ENCODE data around the gene ARHGEF2. TPM values are rescaled to one million over a fixed set of nuclear protein-coding genes. Genes with fewer than 3 reads are reported as not detected.

The ARHGEF2 gene
- total RNA-seq, 2 experiments from 2014 or later: 78.8 to 133 TPM

DNA sequence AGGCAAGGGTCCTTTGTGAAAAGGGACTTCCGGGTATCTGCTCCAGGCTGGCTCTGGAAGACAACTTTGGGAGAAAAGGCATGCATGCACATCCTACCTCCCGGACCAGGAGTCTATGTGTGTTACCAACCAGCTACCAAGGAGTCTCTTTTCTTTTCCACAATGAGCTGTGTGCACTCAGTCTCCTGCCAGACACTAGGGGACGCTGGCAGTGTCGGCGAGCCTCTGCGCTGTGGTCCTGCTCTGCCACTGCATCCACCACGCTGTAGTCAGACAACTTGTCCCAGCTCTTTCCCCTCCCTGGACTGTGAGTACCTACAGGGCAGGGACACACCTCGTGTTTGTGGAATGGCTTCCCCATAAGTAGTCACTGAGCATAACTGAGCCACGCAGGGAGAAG, 47.5 kb upstream of the ARHGEF2 start:
- no peak for TF ChIP-seq EZH2phosphoT487 (IDR thresholded peaks at IDR 0.05; ENCODE audit: borderline replicate concordance, low read depth, low read length)
- TF ChIP-seq, protein P1, sequence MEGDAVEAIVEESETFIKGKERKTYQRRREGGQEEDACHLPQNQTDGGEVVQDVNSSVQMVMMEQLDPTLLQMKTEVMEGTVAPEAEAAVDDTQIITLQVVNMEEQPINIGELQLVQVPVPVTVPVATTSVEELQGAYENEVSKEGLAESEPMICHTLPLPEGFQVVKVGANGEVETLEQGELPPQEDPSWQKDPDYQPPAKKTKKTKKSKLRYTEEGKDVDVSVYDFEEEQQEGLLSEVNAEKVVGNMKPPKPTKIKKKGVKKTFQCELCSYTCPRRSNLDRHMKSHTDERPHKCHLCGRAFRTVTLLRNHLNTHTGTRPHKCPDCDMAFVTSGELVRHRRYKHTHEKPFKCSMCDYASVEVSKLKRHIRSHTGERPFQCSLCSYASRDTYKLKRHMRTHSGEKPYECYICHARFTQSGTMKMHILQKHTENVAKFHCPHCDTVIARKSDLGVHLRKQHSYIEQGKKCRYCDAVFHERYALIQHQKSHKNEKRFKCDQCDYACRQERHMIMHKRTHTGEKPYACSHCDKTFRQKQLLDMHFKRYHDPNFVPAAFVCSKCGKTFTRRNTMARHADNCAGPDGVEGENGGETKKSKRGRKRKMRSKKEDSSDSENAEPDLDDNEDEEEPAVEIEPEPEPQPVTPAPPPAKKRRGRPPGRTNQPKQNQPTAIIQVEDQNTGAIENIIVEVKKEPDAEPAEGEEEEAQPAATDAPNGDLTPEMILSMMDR (conservative IDR thresholded peaks at IDR 0.05; ENCODE audit: low read length): peak; percentile 72
- no peaks in the 10 kb centered on the region for H3K9me3 ChIP-seq (ENCODE audit: low read length)
- BruUV-seq (replicated peaks): no TSS peak
- no peaks in the 10 kb centered on the region for H3K36me3 ChIP-seq (ENCODE audit: insufficient read depth, low read length)
- no peak overlapping the region for H3K27ac ChIP-seq (ENCODE audit: low read depth, low read length, poor library complexity, severe bottlenecking)
- H4K20me1 ChIP-seq (ENCODE audit: insufficient read depth, low read length): no peaks in the 10 kb centered on the region
- intact Hi-C loops (cut with micrococcal nuclease; ENCODE audit: unreplicated experiment): no loop called here
- H3K4me1 ChIP-seq (ENCODE audit: insufficient read depth, low read length, poor library complexity, severe bottlenecking): peaks cover 4% of the 10 kb centered on the region
- DNase-seq (ENCODE audit: low spot score): peak; percentile 58
- H3K9me2 ChIP-seq (ENCODE audit: insufficient read depth, low read length): no peaks in the 10 kb centered on the region
- H3K4me3 ChIP-seq (ENCODE audit: low read depth, low read length, poor library complexity, severe bottlenecking): no peak overlapping the region
- ChIA-PET POLR2A (interaction anchor here (0.7 kb wide), 1 partner anchor 471 kb away, joined by 3 read pairs; no protein-coding TSS in a partner anchor), CTCF (ENCODE audit: unreplicated experiment) (interaction anchor here (0.5 kb wide), 1 partner anchor 28 kb away, joined by 7 read pairs; the partner anchor contains the start of gene UBQLN4)
- H3K4me2 ChIP-seq (ENCODE audit: low read length): peak overlapping the region; percentile 3; the same call in 1 of the 2 replicates
- no peaks in the 10 kb centered on the region for H3K79me2 ChIP-seq (ENCODE audit: insufficient read depth, low read depth, low read length)
- no peak overlapping the region for H2AFZ ChIP-seq (ENCODE audit: low read length)

DNA sequence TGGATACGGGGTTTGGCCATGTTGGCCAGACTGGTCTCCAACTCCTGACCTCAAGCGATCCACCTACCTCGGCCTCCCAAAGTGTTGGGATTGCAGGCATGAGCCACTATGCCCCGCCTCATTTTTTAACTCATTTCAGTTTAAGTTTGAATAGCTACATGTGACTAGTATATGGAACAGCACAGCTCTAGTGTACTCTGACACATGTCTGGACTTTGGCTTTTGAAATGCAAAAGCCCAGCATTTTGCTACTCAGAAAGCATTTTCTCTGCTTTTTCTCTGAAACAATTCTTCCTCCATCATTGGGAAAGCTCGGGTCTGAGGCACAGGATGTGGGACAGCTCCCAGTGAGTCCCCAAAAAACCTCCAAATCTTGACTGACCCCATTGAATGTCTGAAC, 46.5 kb upstream of the ARHGEF2 start:
- Histone ChIP-seq H3K36me3 (ENCODE audit: insufficient read depth, low read length) (no peaks in the 10 kb centered on the region), H3K4me3 (ENCODE audit: low read depth, low read length, poor library complexity, severe bottlenecking) (no peak overlapping the region), H3K79me2 (ENCODE audit: insufficient read depth, low read depth, low read length) (peaks cover 6% of the 10 kb centered on the region; the same call in 1 of the 2 replicates), H2AFZ (ENCODE audit: low read length) (no peak overlapping the region), H3K9me3 (ENCODE audit: low read length) (no peaks in the 10 kb centered on the region), H3K27ac (ENCODE audit: low read depth, low read length, poor library complexity, severe bottlenecking) (no peak overlapping the region), H3K4me1 (ENCODE audit: insufficient read depth, low read length, poor library complexity, severe bottlenecking) (peaks cover 9% of the 10 kb centered on the region), H3K4me2 (ENCODE audit: low read length) (no peak overlapping the region), H3K9me2 (ENCODE audit: insufficient read depth, low read length) (no peaks in the 10 kb centered on the region), H4K20me1 (ENCODE audit: insufficient read depth, low read length) (no peaks in the 10 kb centered on the region)
- BruUV-seq (replicated peaks): no TSS peak
- TF ChIP-seq, protein P1 (conservative IDR thresholded peaks at IDR 0.05; ENCODE audit: low read length): no peak
- TF ChIP-seq EZH2phosphoT487 (IDR thresholded peaks at IDR 0.05; ENCODE audit: borderline replicate concordance, low read depth, low read length): no peak
- CTCF ChIA-PET (ENCODE audit: unreplicated experiment): no interaction called here
- intact Hi-C loops (cut with micrococcal nuclease; ENCODE audit: unreplicated experiment): no loop called here
- POLR2A ChIA-PET: no interaction called here
- DNase-seq (ENCODE audit: low spot score): no peak

DNA sequence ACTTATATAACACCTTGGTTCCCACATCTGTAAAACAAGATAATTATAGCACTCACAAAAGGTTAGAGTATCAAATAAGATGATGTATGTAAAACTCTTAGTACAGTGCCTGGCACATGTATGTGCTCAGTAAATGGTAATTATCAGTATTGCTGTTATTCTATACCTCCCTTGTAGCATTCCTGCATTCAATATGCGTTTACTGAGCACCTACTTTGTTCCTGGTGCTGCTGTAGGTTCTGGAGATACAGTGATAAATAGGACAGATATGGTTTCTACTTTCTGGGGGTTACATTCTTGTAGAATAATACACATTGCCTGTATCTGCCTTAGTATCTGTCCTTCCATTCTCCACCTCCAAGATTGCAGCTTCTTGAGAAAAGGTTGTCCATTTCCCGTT, 43.6 kb upstream of the ARHGEF2 start:
- peaks cover 11% of the 10 kb centered on the region for H3K4me1 ChIP-seq (ENCODE audit: insufficient read depth, low read length, poor library complexity, severe bottlenecking)
- no TSS peak for BruUV-seq (replicated peaks)
- H3K9me3 ChIP-seq (ENCODE audit: low read length): no peaks in the 10 kb centered on the region
- H3K4me2 ChIP-seq (ENCODE audit: low read length): no peak overlapping the region
- H4K20me1 ChIP-seq (ENCODE audit: insufficient read depth, low read length): no peaks in the 10 kb centered on the region
- no peak for DNase-seq (ENCODE audit: low spot score)
- H3K27ac ChIP-seq (ENCODE audit: low read depth, low read length, poor library complexity, severe bottlenecking): no peak overlapping the region
- H3K9me2 ChIP-seq (ENCODE audit: insufficient read depth, low read length): no peaks in the 10 kb centered on the region
- intact Hi-C loops (cut with micrococcal nuclease; ENCODE audit: unreplicated experiment): loop anchor here (2.0 kb wide), 1 partner anchor 33 kb away; the partner anchor contains the start of gene LAMTOR2
- H3K4me3 ChIP-seq (ENCODE audit: low read depth, low read length, poor library complexity, severe bottlenecking): no peak overlapping the region
- ChIA-PET CTCF (ENCODE audit: unreplicated experiment) (no interaction called here), POLR2A (interaction anchor here (1.2 to 2.3 kb wide), 2 partner anchors 9 to 18 kb away, joined by 5 read pairs; no protein-coding TSS in a partner anchor)
- H3K36me3 ChIP-seq (ENCODE audit: insufficient read depth, low read length): peaks cover 28% of the 10 kb centered on the region
- no peak for TF ChIP-seq EZH2phosphoT487 (IDR thresholded peaks at IDR 0.05; ENCODE audit: borderline replicate concordance, low read depth, low read length)
- TF ChIP-seq, protein P1 (conservative IDR thresholded peaks at IDR 0.05; ENCODE audit: low read length): no peak
- peaks cover 16% of the 10 kb centered on the region; the same call in 1 of the 2 replicates for H3K79me2 ChIP-seq (ENCODE audit: insufficient read depth, low read depth, low read length)
- H2AFZ ChIP-seq (ENCODE audit: low read length): no peak overlapping the region
